ENCODE results near the gene CDC42BPB. TPM values are rescaled to one million over a fixed set of nuclear protein-coding genes. Genes with fewer than 3 reads are reported as not detected.

Gene CDC42BPB
- total RNA-seq, 1 experiment from 2014 or later, result 103 TPM

GRCh38 chr14:103008768-103009357 is 48.5 kb downstream of the CDC42BPB start:
- H3K27me3 ChIP-seq (ENCODE audit: insufficient read depth, low read length), result no peaks in the 10 kb centered on the region
- Mint-ChIP-seq H3K4me1 (no peaks in the 10 kb centered on the region; a peak in 1 of 4 replicates), H3K27ac (peak overlapping the region; percentile 23 to 32 (median 30); a peak in 3 of 7 replicates), H3K27me3 (ENCODE audit: low read depth) (no peaks in the 10 kb centered on the region), H3K9me3 (no peaks in the 10 kb centered on the region), H3K4me3 (no peak overlapping the region), H3K36me3 (ENCODE audit: insufficient read depth in 1 of 3, low read depth in 3 of 3) (peaks cover 12 to 55% (median 33%) of the 10 kb centered on the region in 3 experiments; a peak in 6 of 7 replicates)
- H4K20me1 ChIP-seq (ENCODE audit: control insufficient read depth, insufficient read depth, insufficient read length), result no peaks in the 10 kb centered on the region
- H2BK5ac ChIP-seq (ENCODE audit: insufficient read length, low read length), result no peak overlapping the region
- DNase-seq, result no peak
- H2AK5ac ChIP-seq (ENCODE audit: insufficient read length, low read length), result no peak overlapping the region
- no peaks in the 10 kb centered on the region for H3K4me1 ChIP-seq (ENCODE audit: insufficient read depth, low read length)
- no peak for TF ChIP-seq CTCF (conservative IDR thresholded peaks at IDR 0.05)
- no peak overlapping the region for H3T11ph ChIP-seq (ENCODE audit: low read length)
- H4K91ac ChIP-seq (ENCODE audit: insufficient read length, low read depth, low read length), result no peak overlapping the region
- no peak overlapping the region for H4K8ac ChIP-seq (replicated peaks; ENCODE audit: insufficient read length, low read depth, low read length)
- H2AFZ ChIP-seq (ENCODE audit: low read length), result no peak overlapping the region
- H3K23ac ChIP-seq (ENCODE audit: insufficient read length, low read depth, low read length), result no peak overlapping the region
- no CpG with 5 or more reads among the region's 15 CpGs for WGBS (ENCODE audit: extremely low coverage, insufficient read length, low lambda C conversion rate)
- no peak overlapping the region for H4K5ac ChIP-seq (ENCODE audit: insufficient read length, low read depth, low read length)
- H3K9ac ChIP-seq (ENCODE audit: extremely low read depth, insufficient read length, low read length), result no peak overlapping the region
- no peak overlapping the region for H3K18ac ChIP-seq (ENCODE audit: insufficient read length, low read depth, low read length)
- H3K14ac ChIP-seq (ENCODE audit: insufficient read depth, low read length), result no peak overlapping the region
- H3K23me2 ChIP-seq (ENCODE audit: insufficient read length, low read depth, low read length, poor library complexity, severe bottlenecking), result no peaks in the 10 kb centered on the region
- H2BK20ac ChIP-seq (ENCODE audit: low read depth, low read length, poor library complexity, severe bottlenecking), result no peak overlapping the region
- no peak overlapping the region for H2BK12ac ChIP-seq (ENCODE audit: insufficient read length, low read depth, low read length)
- H2BK15ac ChIP-seq (ENCODE audit: low read depth, low read length), result no peak overlapping the region
- no peak overlapping the region for H3K4me2 ChIP-seq (ENCODE audit: insufficient read depth, insufficient read length, low read length)
- no peaks in the 10 kb centered on the region for H3K9me3 ChIP-seq (ENCODE audit: control insufficient read depth, low read depth, low read length)
- H2BK120ac ChIP-seq (ENCODE audit: low read depth, low read length, poor library complexity, severe bottlenecking), result no peak overlapping the region
- no peak overlapping the region for H3K56ac ChIP-seq (ENCODE audit: insufficient read length, low read depth, low read length)
- no peak overlapping the region for H3K27ac ChIP-seq (ENCODE audit: insufficient read length, low read depth, low read length)
- H3K79me1 ChIP-seq (ENCODE audit: insufficient read depth, low read depth, low read length, poor library complexity, severe bottlenecking), result peaks cover 8% of the 10 kb centered on the region
- H3K4ac ChIP-seq (ENCODE audit: low read depth, low read length), result no peak overlapping the region
- H3K79me2 ChIP-seq (ENCODE audit: insufficient read depth, low read length), result peaks cover 9% of the 10 kb centered on the region; the same call in 1 of the 2 replicates

Measured in H9 (cell line).